Inflammatory macrophage (primary cell): ENCODE results near the gene DOK6.

ENCODE experiments used
- DNase-seq, 2 donors: peaks; one replicate each; pipeline ENCODE4 v3.0.0-alpha.2; 2020 to 2022

The DOK6 gene

DNA sequence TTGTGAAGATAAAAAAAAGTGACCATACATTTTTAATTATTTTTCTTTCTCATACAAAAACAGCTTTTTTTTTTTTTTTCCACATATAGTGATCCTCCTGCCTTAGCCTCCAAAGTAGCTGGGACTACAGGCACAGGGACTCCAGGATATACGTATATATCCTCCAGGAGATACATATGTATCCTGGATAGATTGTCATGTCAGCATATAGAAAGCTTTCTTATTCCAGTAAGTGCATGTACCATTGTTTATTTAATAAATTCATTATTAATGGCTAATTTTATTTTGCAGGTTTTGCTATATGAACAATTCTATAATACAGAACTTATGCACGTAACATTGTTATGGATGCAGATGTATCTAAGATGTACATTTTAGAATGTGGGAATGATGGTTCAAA lies 138.7 kb downstream of the DOK6 start:
- DNase-seq: no peak

DNA sequence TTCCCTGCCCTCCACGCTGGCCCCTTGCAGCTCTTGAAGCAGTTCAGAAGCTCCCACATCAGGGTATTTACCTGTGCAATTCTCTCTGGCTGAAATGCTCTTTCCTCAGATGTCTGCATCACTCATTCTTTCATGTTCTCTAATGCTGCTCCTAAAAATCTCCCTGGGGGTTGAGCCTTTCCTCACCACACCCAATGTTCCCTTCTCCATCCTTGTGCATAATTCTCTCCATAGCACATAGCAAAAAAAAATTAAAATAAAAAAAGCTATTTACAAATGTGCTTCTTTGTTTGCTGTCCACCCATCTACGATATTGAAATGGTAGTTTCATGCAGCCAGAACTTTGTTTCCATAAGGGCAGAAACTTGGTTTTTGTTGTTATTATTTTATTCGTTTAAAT lies 155.5 kb downstream of the DOK6 start:
- DNase-seq: no peak

DNA sequence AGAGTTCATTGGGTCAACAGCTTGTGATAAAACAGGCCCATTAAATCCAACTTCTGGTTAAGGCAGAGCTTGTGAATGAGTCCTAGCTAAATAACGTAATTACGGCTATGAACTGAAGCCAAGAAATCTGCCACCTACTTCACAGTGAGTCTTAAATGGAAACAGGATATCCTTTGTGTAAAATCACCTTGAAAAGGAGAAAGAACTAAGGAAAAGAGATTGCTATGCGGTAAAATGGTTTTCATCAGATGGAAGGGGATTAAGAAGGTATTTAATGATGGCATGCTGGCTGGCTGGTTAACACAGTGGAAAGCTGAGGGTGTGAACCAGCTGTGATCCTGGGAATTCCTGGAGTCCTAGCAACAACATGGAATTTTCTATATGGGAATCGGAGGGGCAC lies 156.6 kb downstream of the DOK6 start:
- DNase-seq: no peak

DNA sequence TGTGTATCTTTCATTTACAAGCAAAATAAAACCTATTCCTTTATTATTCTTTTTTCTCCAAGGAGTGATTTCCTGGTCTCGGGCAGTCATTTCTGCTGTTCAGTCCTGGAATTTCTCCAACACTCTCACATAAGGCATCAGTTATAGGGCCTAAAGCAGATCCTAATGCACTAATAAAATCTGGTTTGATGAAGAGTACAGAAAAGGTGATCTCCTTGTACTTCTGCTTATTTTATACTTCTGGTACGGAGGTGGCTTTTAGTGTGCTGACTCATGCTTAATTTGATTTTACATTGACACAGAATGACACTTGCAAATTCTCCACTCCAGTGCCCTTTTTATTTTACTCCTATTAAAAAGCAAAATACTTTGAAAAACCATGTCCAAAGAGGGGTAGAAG lies 157.4 kb downstream of the DOK6 start:
- no peak for DNase-seq

DNA sequence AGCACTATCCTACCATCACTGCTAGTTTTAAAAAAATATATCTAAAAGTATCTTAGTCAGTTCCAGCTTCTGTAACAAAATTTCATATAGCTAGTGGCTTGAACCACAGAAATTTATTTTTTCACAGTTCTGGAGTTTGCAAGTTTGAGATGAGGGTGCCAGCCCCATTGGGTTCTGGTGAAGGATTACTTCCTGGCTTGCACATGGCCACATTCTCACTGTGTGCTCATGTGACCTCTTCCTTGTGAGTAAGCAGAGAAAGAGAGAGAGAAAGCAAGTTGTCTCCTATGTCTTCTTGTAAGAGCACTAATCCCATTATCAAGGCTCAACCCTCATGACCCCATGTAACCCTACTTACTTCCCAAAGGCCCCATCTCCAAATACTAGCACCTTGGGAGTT lies 158.9 kb downstream of the DOK6 start:
- DNase-seq: no peak

DNA sequence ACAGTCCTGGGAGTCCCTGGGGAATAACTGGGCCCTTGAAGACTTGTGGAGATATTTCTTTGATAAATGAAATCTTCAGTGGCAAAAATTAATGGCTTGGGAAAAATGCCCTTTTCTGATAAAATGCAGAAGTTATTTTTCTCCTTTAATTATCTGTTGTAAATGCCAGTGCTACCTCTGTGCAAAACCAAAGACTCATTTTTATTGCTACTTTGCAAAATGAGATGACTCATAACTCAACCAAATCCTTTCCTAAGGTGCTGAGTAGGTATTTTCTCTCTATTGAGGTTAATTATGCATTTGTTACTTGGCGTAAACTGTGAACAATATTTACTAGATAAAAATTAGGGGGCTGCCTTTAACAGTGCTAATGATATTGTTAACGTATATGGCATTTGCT lies 163.9 kb downstream of the DOK6 start:
- DNase-seq: no peak

DNA sequence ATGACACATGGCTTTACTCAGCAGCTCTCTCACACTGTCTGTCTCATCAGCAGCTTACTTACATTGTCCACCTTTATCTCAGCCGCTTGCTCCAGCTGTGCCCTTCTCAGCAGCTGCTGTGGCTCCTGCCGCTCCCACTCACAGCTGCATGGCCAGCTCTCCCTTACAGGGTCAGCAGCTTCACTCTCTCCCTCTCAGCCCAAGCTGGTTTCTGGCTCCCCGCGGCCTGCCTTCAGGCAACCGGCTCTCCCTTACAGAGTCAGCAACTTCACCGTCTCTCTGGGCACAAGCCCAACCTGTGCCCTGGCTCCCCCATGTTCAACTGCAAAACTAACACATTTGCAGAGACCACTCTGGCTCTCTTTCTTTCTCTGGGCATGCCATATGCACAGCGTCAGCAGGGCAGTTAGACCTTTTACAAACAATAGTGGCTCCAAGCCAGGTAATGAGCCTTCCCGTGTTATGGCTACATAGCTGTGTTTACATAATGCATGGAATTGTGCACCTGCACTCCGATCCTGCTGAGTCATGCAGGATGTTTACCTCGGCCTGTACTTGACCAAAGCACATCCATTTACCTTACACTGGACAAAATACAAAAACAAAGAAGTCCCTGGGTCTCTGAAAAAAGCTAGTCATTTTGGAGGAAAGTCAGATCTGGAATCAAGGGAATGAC lies 167.3 kb downstream of the DOK6 start:
- no peak for DNase-seq

DNA sequence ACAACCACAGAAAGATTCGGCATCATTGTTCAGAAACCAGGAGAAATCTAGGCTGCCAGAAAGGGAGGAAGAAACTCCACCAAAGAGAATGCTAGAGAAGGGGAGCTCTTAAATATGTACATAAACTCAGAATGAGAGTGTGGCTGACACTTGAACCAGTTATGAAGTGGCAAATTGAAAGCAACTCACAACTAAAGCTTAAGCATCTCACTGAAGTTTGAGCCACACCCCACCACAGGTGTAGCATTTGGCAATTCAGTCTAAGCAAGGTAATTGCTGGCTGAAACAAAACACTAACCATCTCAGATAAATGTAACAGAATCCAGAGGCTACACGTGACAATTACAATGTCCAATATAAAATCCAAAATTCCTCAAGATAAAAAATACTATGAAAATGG lies 168.4 kb downstream of the DOK6 start:
- no peak for DNase-seq

DNA sequence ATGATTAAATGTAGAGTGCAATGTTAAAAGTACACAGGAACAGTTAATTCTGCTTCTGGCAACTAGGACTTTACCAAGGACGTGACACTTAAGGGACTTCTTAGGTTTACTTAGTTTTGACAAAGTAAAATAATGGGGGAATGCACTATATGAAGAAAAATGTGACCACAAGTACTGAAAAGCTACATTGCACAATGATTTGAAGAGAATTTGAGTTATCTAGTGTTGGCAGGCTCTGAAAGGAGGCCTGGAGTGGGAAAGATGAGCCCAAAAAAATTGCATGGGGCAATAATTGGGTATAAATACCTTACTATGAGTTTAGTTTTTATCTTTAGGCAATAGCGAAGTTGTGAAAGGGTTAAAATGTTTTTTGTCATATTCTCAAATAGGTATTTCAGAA lies 173.7 kb downstream of the DOK6 start:
- no peak for DNase-seq

DNA sequence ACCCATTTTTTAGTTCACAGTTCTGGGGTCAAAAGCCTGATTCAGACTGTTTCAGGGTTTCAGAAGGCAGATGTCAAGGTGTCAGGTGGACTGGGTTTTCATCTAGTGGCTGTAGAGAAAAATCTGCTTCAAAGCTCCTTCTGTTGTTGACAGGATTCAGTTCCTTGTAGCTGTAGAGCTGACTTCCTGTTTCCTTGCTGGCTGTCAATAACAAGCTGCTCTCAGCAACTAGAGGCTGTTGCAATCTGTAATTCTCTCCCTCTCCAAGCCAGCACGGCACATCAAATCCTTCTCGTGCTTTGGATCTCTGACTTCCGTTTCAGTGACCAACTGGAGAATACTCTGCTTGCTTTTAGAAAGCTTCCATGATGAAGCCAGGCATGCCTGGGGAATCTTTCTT lies 179.4 kb downstream of the DOK6 start:
- DNase-seq: peak; percentile 1 to 3

DNA sequence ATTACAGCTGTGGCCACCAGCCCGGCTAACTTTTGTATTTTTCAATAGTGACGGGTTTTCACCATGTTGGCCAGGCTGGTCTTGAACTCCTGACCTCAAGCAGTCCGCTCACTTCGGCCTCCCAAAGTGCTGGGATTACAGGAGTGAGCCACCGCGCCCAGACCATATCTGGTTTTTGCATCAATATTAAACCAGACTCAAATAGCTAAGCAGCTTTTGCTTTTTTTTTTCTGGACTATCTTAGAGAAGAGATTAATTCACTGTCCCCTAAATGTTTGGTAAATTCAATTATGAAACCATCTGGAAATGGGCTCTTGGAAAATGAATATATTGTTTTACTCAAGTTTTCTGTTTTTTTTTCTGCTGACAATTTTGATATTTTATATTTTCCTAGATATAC lies 183.7 kb downstream of the DOK6 start:
- no peak for DNase-seq

DNA sequence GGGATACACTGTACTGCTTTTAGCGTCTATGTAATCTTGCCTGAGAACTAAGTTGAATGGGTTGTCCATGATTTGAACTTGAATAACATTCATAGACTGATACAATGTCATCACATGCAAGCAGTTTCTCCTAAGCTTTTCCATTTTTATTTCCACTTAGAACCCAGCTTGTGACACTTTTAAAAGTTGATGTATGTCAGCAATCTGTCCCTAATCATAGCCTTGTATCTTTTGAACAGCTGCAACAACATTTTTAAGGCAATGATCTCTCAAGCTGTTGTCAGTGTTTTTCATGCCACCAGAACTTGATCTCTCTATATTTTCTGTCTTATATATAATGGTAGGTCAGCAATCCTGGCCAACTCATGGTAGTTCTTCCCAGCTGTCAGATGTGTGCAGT lies 185.0 kb downstream of the DOK6 start:
- DNase-seq: no peak

DNA sequence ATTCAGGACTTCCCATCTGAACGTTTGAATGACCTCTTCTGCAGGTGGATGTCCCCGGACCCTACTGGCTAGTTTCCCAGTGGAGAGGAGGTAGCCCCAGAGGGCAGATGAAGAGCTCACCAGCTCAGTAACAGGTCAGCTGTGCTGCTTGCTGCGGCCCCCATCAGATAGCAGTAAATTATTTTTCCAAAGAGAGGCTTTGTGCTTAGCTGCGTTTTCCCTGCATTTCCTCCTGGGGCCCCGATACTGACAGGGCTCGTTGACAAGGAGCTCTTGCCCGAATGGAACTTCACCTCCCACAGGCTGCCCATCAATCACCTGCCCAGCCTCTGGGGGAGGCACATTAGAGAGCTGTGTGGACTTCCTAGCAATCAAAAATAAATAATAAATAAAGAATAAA lies 185.8 kb downstream of the DOK6 start:
- no peak for DNase-seq

DNA sequence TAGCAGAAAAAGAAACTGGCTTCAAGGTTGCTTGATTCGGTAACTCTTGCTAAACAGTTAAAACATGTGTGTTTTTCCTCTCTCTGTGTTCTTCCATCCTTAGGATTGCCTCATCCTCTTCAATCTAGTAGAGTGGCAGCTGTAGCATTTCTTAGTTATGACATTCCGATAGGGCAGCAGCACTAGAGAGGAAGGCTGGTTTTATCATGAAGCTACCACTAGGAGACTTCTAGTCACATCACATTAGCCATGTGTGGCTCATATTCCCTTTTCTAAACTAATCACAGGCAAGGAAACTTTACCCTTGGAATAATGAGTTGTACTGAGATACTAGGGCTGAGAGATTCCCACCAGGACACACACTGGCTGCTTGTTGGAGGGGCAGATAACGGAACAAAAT lies 187.6 kb downstream of the DOK6 start:
- no peak for DNase-seq

DNA sequence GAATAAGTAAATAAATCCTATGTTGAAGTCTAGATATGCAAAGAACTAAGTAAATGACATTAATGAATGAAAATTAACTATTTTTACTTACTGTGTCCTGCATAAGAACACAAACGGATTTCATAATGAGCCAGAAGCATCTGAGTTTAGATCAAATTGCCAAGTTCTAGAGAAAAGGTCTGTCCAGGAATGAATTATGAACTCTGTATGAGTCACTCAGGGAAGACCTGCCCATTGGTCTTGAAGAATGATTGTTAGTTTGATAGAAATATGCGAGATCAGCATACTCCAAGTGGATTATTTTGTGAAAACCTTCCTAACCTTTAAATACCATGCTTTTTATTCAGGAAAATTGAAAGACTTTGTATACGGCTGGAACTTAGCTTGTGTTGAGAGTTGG lies 189.5 kb downstream of the DOK6 start:
- no peak for DNase-seq

DNA sequence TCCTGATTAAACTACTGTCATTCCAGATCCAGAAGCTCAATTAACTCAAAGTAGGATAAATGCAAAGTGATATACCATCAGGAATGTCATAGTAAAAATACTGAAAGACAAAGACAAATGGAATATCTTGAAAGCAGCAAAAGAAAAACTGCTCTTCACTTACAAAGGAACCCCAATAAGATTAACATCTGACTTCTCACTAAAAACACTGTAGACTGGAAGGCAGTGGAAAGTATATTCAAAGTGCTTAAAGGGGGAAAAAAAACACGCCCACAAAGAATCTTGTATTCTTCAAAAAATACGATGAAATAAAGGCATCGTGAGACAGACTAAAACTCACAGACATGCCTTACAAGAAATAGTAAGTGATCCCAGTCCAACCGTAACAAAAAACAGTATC lies 195.7 kb downstream of the DOK6 start:
- DNase-seq: no peak

DNA sequence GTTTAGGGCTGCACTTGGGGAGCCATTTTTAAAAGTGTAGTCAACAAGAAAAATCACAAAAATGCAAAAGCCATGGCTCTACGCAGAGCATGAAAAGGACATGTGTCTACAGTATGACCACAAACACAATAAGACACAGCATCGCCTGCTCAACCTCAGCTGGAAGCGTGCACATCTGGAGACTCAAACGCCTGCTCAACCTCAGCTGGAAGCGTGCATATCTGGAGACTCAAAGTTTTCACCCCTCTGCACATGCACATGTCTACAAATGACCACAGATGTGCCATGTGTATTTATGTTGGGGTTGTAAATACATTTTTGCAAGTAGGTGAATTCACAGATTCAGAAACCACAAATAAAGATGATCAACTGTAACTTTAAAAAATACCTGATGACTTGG lies 196.9 kb downstream of the DOK6 start:
- DNase-seq: no peak

DNA sequence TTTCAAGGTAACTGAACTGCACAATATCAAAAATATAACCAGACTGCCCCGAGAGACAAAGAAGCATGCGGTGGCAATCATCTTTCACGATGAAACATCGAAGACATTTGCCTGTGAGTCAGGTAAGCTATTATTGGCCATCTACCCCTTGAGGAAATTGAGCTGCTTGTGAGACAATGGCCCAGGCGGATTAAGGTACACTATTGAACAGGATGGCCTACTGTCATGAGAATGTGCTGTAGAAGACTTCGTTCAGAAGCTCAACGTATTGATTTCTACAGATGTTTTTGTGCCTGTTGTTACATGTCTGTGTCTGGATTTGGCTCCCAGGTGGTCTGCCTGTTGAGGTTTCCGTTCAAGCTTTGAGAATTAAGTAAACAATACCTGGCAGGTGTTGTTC lies 198.7 kb downstream of the DOK6 start:
- no peak for DNase-seq

DNA sequence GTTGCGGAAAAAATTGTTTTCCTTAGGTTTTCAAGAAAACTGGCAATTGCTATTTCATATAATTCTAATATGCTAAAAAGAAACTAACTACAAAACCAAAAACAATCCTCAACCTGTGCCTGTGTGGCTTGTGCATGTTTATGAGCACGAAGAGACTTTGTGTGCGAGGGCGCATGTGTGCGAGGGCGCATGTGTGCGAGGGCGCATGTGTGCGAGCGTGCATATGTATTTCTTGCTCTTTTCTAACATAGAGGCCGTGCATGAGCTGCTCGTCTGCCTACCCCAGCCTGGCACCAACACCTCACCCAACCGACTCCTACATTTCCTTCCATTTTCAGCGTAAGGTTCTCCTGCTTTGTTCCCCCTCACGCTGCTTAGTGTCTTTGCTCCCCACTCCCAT lies 211.6 kb downstream of the DOK6 start:
- no peak for DNase-seq

DNA sequence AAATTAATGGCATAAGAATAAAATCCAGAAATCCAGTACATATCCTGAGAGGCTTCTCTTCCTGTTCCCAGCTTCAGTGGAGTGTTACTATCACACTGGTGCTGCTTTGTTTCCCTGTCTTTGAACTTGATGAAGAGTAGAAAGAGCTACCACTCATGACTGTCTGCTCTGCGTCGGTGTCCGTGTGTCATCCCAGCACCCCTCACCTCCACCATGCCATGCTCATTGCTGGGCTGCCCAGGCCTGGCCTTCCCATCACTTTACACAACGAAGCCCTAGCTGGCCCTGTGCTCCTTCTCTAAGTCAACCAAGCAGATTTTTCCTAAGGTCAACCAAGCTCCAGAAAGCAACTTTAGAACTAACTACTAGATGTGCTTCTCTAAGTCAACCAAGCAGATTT lies 215.4 kb downstream of the DOK6 start:
- DNase-seq: no peak

DNA sequence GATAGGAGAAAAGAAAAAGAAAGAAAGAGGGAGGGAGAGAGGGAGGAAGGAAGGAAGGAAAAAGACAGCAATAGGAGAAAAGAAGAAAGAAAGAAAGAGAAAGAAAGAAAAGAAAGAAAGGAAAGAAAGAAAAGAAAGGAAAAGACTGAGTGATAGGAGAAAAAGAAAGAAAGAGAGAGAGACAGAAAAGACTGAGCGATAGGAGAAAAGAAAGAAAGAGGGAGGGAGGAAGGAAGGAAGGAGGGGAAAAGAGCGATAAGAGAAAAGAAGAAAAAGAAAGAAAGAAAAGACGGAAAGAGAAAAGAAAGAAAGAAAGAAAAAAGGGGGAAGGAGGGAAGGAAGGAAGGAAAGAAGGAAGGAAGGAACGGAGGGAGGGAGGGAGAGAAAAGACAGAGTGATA lies 216.7 kb downstream of the DOK6 start:
- DNase-seq: no peak

DNA sequence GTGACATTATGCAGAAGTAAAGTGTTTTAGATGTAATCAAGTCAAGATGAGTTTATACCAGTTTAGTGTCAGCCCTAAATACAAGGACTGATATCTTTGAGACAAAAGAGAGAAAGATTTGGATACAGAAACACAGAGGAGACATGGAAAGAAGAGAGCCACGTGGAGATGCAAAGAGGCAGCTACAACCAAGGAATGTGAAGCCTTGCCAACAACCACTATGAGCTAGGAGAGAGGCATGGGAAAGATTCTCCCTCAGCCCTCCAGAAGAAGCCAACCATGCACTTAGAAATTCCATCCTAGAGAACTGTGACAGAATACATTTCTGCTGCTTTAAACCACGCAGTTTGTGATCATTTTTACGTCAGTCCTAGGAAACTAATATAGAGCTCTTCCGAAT lies 217.2 kb downstream of the DOK6 start:
- DNase-seq: no peak

DNA sequence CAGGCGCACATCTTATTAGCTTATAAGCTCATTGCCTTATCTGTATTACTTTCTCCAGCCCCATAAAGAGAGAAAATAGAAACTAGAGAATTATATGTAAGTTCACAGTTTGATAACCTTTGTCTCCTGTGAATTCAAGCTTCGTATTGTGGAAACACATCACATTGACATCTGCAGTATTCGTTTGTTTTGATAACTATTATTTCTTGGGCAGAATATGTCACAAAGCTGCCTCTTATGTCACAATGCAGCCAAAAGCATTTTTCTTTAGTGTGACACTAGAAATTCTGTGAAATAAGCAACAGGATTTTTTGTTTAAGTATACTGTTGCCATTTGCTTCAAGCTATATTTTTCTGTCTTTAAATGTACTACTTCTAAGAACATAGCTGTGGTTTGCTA lies 221.5 kb downstream of the DOK6 start:
- no peak for DNase-seq

DNA sequence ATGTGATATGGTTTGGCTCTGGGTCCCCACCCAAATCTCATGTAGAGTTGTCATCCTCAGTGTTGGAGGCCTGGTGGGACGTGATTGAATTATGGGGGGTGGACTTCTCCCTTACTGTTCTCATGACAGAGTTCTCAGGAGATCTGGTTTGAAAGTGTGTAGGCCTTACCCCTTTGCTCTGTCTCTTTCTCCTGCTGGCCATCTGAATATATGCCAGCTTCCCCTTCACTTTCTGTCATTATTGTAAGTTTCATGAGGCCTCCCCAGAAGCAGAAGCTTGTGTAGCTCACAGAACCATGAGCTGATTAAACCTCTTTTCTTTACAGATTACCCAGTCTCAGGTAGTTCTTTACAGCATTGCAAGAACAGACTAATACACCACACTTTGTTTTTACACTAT lies 222.3 kb downstream of the DOK6 start:
- DNase-seq: no peak

DNA sequence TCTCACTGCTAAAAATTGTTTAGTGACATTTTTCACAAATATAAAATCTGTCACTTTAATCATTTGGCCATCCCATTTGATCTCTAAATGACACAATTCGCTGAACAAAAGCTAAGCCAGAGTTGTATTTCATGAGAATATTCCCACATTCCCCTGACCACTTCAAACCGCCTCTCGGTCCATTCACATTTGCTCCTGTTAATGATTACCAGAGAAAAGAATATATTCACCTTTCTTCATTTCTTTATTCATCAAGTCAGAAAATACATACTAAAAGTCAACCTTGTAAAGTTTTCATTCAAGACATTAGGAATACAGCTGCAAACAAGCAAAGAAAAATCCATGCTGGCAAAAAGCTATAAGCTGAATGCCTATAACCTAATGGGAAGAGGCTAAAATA lies 225.5 kb downstream of the DOK6 start:
- no peak for DNase-seq
